Fibroblast of villous mesenchyme (primary cell): ENCODE results near the gene OPA3. TPM values are rescaled to one million over a fixed set of nuclear protein-coding genes. Genes with fewer than 3 reads are reported as not detected.

Experiments used
- DNase-seq: peaks from one replicate; pipeline ENCODE4 v3.0.0-alpha.2; 2010; ENCODE audit warnings: low read depth
- H3K4me3 ChIP-seq: 2 replicates; pipeline ENCODE4 v1.5.1; 2011; ENCODE audit warnings: low read depth, mild to moderate bottlenecking, low read length
- CTCF ChIP-seq: IDR thresholded peaks from 2 replicates; pipeline ENCODE4 v1.5.1; 2012; ENCODE audit warnings: low read depth, mild to moderate bottlenecking, low read length; ENCODE audit not compliant: insufficient read depth
- total RNA-seq: library from RNA; depleted of rRNA; stranded (reverse); fragments of >200 nt; gene quantifications from 2 replicates; pipeline ENCODE4 v1.2.3, GENCODE V29; 2012

The OPA3 gene
- total RNA-seq, 1 donor, result 8.2 TPM

- no peak for DNase-seq
- no peak for TF ChIP-seq CTCF
- no peak overlapping the region for H3K4me3 ChIP-seq
Measured at GRCh38 chr19:45597425-45598111, 13.0 kb upstream of the OPA3 start.

- H3K4me3 ChIP-seq, result no peak overlapping the region
- peak; percentile 44 for DNase-seq
Measured at GRCh38 chr19:45595814-45596213, 11.2 kb upstream of the OPA3 start.

GRCh38 chr19:45593520-45593919 is 8.9 kb upstream of the OPA3 start:
- no peak for DNase-seq
- TF ChIP-seq CTCF, result no peak
- H3K4me3 ChIP-seq, result no peak overlapping the region

More at GRCh38 chr19:45595814-45596213, 11.2 kb upstream of the OPA3 start:
- TF ChIP-seq CTCF, result no peak

- DNase-seq, result no peak
- H3K4me3 ChIP-seq, result no peak overlapping the region
Measured at GRCh38 chr19:45592366-45592765, 7.8 kb upstream of the OPA3 start.

GRCh38 chr19:45591638-45592005 is 7.0 kb upstream of the OPA3 start:
- no peak for DNase-seq
- TF ChIP-seq CTCF, result no peak
- H3K4me3 ChIP-seq, result no peak overlapping the region

More at GRCh38 chr19:45592366-45592765, 7.8 kb upstream of the OPA3 start:
- TF ChIP-seq CTCF, result no peak

- DNase-seq, result peak; percentile 55
- TF ChIP-seq CTCF, result peak; percentile 47
- H3K4me3 ChIP-seq, result no peak overlapping the region
Measured at GRCh38 chr19:45591004-45591637, 6.5 kb upstream of the OPA3 start.
